Suprapubic skin (tissue), 4 donors: ENCODE results near the gene WWOX. TPM values are rescaled to one million over a fixed set of nuclear protein-coding genes. Genes with fewer than 3 reads are reported as not detected.

Experiments used
- DNase-seq, 2 donors: peaks; one replicate each; pipeline ENCODE4 v3.0.0-alpha.2; 2019; ENCODE audit warnings: low spot score in 2 of 2
- H3K27ac ChIP-seq: fragments of 200-600 bp; sonication (generic); one replicate; pipeline ENCODE4 v1.5.1; 2019
- H3K27me3 ChIP-seq: fragments of 200-600 bp; sonication (generic); one replicate; pipeline ENCODE4 v1.5.1; 2019
- H3K36me3 ChIP-seq: fragments of 200-600 bp; sonication (generic); one replicate; pipeline ENCODE4 v1.5.1; 2019
- H3K4me1 ChIP-seq: fragments of 200-600 bp; sonication (generic); one replicate; pipeline ENCODE4 v1.5.1; 2019
- H3K4me3 ChIP-seq: fragments of 200-600 bp; sonication (generic); one replicate; pipeline ENCODE4 v1.5.1; 2019; ENCODE audit warnings: mild to moderate bottlenecking
- H3K9me3 ChIP-seq: fragments of 200-600 bp; sonication (generic); one replicate; pipeline ENCODE4 v1.5.1; 2019
- EP300 ChIP-seq: sonication (generic); formaldehyde crosslinking; IDR thresholded peaks from one replicate; pipeline ENCODE4 v1.6.1; 2017; ENCODE audit warnings: antibody characterized with exemption
- POLR2A ChIP-seq, 2 donors: fragments of 450-650 bp; IDR thresholded peaks; one replicate each; pipeline ENCODE4 v1.6.1; 2017; ENCODE audit warnings: antibody characterized with exemption in 2 of 2, mild to moderate bottlenecking in 2 of 2, moderate library complexity in 2 of 2
- POLR2AphosphoS5 ChIP-seq, 3 donors: sonication (generic); formaldehyde crosslinking; IDR thresholded peaks; one replicate each; pipeline ENCODE4 v1.6.1; 2017; ENCODE audit warnings: antibody characterized with exemption in 3 of 3
- WGBS: methylation state at CpG from one replicate; pipeline ENCODE4 v1.1.5; 2018; 5-methylcytosine and 5-hydroxymethylcytosine counted together
- total RNA-seq, 4 donors: library from RNA; depleted of rRNA; stranded (reverse); fragments of >200 nt; gene quantifications; one replicate each; pipeline ENCODE4 v1.1.0, GENCODE V29; 2016
- TF ChIP-seq, protein P1 (sequence below), 2 donors: fragments of 200-600 bp in 1 of 2; fragments of 450-650 bp in 1 of 2; sonication (generic) in 1 of 2; IDR thresholded peaks; one replicate each; pipeline ENCODE4 v1.5.1; 2016 to 2019; ENCODE audit warnings: antibody characterized with exemption in 2 of 2, mild to moderate bottlenecking in 1 of 2, moderate library complexity in 1 of 2

The WWOX gene
- total RNA-seq, 4 donors from 2014 or later: 29.6 to 104 (median 47.3) TPM

GRCh38 chr16:78390508-78391324 lies 291.3 kb downstream of the WWOX start:
- H3K27ac ChIP-seq: no peak overlapping the region
- no peaks in the 10 kb centered on the region for H3K27me3 ChIP-seq
- H3K4me1 ChIP-seq: peaks cover 5% of the 10 kb centered on the region
- TF ChIP-seq, protein P1, sequence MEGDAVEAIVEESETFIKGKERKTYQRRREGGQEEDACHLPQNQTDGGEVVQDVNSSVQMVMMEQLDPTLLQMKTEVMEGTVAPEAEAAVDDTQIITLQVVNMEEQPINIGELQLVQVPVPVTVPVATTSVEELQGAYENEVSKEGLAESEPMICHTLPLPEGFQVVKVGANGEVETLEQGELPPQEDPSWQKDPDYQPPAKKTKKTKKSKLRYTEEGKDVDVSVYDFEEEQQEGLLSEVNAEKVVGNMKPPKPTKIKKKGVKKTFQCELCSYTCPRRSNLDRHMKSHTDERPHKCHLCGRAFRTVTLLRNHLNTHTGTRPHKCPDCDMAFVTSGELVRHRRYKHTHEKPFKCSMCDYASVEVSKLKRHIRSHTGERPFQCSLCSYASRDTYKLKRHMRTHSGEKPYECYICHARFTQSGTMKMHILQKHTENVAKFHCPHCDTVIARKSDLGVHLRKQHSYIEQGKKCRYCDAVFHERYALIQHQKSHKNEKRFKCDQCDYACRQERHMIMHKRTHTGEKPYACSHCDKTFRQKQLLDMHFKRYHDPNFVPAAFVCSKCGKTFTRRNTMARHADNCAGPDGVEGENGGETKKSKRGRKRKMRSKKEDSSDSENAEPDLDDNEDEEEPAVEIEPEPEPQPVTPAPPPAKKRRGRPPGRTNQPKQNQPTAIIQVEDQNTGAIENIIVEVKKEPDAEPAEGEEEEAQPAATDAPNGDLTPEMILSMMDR (IDR thresholded peaks at IDR 0.05): no peak
- TF ChIP-seq POLR2A (IDR thresholded peaks at IDR 0.05) (no peak), EP300 (no peak), POLR2AphosphoS5 (IDR thresholded peaks at IDR 0.05) (no peak)
- no peak overlapping the region for H3K4me3 ChIP-seq
- H3K36me3 ChIP-seq: no peaks in the 10 kb centered on the region
- no peaks in the 10 kb centered on the region for H3K9me3 ChIP-seq
- no peak for DNase-seq
- 62% methylated on average over 7 of the region's 7 CpGs for WGBS

DNA sequence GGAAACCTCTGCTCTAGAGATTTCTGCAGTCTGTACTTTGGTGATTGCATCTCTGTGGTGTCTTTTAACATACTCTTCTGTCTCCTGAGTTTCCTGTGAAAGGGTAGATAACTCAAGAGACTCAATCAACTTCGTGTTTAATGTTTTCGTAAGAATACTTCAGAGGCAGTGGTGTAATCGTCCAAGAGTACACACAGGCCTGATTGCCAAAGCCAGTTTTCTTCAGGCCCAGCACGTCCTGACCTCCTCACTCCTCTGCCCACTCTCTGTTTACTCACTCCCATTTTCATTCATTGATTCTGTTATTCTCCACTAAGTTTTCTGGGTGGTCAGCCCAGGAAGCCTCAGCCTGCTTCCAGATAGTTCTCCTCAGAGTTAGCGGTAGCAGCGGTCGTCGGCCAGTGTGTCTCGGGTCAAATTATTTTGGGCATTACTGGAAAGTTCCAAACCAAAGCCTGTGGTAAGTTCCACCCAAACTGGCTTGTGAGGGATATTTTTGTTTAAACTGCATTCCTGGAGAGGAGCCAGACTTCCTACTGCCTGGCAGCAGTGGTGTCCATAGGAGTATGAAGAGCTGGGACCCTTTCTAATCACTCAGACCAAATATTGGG lies 293.2 kb downstream of the WWOX start:
- WGBS: 80% methylated on average over 9 of the region's 9 CpGs

DNA sequence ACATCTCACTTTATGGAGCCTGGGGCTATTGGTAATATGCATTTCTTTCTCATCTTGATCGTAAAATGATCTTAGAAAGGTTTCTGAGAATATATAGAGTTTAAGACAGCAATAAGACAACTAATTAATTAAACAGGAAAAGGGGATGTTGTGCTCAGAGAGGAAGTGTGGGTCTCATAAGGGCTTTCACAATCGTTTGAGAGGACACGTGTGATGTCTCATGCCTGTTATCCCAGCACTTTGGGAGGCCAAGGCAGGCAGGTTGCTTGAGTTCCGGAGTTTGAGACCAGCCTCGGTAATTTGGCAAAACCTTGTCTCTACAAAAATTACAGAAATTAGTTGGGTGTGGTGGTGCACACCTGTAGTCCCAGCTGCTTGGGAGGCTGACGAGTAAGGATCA lies 295.6 kb downstream of the WWOX start:
- Histone ChIP-seq H3K4me1 (no peaks in the 10 kb centered on the region), H3K9me3 (no peaks in the 10 kb centered on the region), H3K27me3 (no peaks in the 10 kb centered on the region), H3K36me3 (no peaks in the 10 kb centered on the region), H3K4me3 (no peak overlapping the region), H3K27ac (no peak overlapping the region)
- DNase-seq: no peak
- WGBS: 94% methylated on average over 6 of the region's 6 CpGs
- no peak for TF ChIP-seq POLR2A (IDR thresholded peaks at IDR 0.05)
- TF ChIP-seq POLR2AphosphoS5 (IDR thresholded peaks at IDR 0.05): no peak
- TF ChIP-seq EP300: no peak
- TF ChIP-seq, protein P1 (IDR thresholded peaks at IDR 0.05): no peak

More for the DNA sequence above, 293.2 kb downstream of the WWOX start:
- no peak for TF ChIP-seq POLR2AphosphoS5 (IDR thresholded peaks at IDR 0.05)
- TF ChIP-seq POLR2A (IDR thresholded peaks at IDR 0.05): no peak
- no peak for TF ChIP-seq EP300
- TF ChIP-seq, protein P1 (IDR thresholded peaks at IDR 0.05): no peak
- H3K27me3 ChIP-seq: no peaks in the 10 kb centered on the region
- H3K36me3 ChIP-seq: no peaks in the 10 kb centered on the region
- no peaks in the 10 kb centered on the region for H3K4me1 ChIP-seq
- no peak overlapping the region for H3K4me3 ChIP-seq
- no peak for DNase-seq
- H3K27ac ChIP-seq: no peak overlapping the region
- H3K9me3 ChIP-seq: no peaks in the 10 kb centered on the region

- Histone ChIP-seq H3K4me1 (no peaks in the 10 kb centered on the region), H3K27ac (no peak overlapping the region), H3K4me3 (no peak overlapping the region), H3K9me3 (no peaks in the 10 kb centered on the region), H3K36me3 (no peaks in the 10 kb centered on the region), H3K27me3 (no peaks in the 10 kb centered on the region)
- 89% methylated on average over 2 of the region's 2 CpGs for WGBS
- TF ChIP-seq POLR2AphosphoS5 (IDR thresholded peaks at IDR 0.05) (no peak), POLR2A (IDR thresholded peaks at IDR 0.05) (no peak)
- TF ChIP-seq, protein P1 (IDR thresholded peaks at IDR 0.05): no peak
- no peak for DNase-seq
Observed at GRCh38 chr16:78396046-78396445, 296.6 kb downstream of the WWOX start.

GRCh38 chr16:78396673-78397072 lies 297.2 kb downstream of the WWOX start:
- WGBS: 90% methylated on average over 4 of the region's 4 CpGs
- no peaks in the 10 kb centered on the region for H3K27me3 ChIP-seq
- no peaks in the 10 kb centered on the region for H3K4me1 ChIP-seq
- TF ChIP-seq, protein P1 (IDR thresholded peaks at IDR 0.05): no peak
- TF ChIP-seq POLR2AphosphoS5 (IDR thresholded peaks at IDR 0.05) (no peak), POLR2A (IDR thresholded peaks at IDR 0.05) (no peak), EP300 (no peak)
- no peak overlapping the region for H3K4me3 ChIP-seq
- no peaks in the 10 kb centered on the region for H3K36me3 ChIP-seq
- no peaks in the 10 kb centered on the region for H3K9me3 ChIP-seq
- no peak for DNase-seq
- no peak overlapping the region for H3K27ac ChIP-seq
